ENCODE results near the gene ERFE.

GRCh38 chr2:238170386-238171071 lies 11.8 kb downstream of the ERFE start:
- no peak for TF ChIP-seq CTCF (IDR thresholded peaks at IDR 0.05)
- no peak for TF ChIP-seq POLR2A (IDR thresholded peaks at IDR 0.05)

Measured in body of pancreas (tissue), 4 donors.